K562 (cell line): ENCODE measurements around the gene LUM. TPM values are rescaled to one million over a fixed set of nuclear protein-coding genes. Genes with fewer than 3 reads are reported as not detected.

Experiments used
- ATAC-seq: fragments of 200-7000 bp; cut with Tn5 transposase; 3 replicates; pipeline ENCODE4 v1.9.1; 2020; ENCODE audit warnings: moderate library complexity
- BruUV-seq: library from RNA; stranded (reverse); fragments of 400-500 nt; replicated peaks from 2 replicates; lab custom pipeline; 2021; lab: Mats Ljungman, UMichigan
- CTCF ChIA-PET: fragments of 300-600 bp; formaldehyde crosslinking; extraction: SDS; loops from one replicate; lab custom pipeline; 2021; ENCODE audit warnings: low intra/inter-chr PET ratio; lab: Yijun Ruan, JAX
- POLR2A ChIA-PET: fragments of 300-600, 350-650 bp; sonication (Branson Sonifier 250); formaldehyde crosslinking; extraction: SDS; loops from one replicate; lab custom pipeline; 2021; ENCODE audit warnings: antibody characterized with exemption, inconsistent platforms; lab: Yijun Ruan, JAX
- DNase-seq, 4 experiments: peaks; one replicate each; pipeline versions ENCODE4 v3.0.0 to v3.0.0-alpha.2; 2011 to 2018; ENCODE audit warnings: low spot score in 3 of 4, mixed read lengths in 3 of 4; ENCODE audit errors: extremely low read depth in 1 of 4
- FAIRE-seq: peaks from 2 replicates; lab custom pipeline; 2011; peaks lifted over from hg19 to GRCh38; lab: Jason Lieb, UNC
- H2AFZ ChIP-seq: 2 replicates; pipeline ENCODE4 v1.6.0; 2011; ENCODE audit warnings: low read depth, low read length, control low read depth, inconsistent platforms
- H3K27ac ChIP-seq: fragments of 200-600 bp; 3 replicates; pipeline ENCODE4 v1.8.0; 2011; ENCODE audit warnings: low read depth, mild to moderate bottlenecking, control low read depth, inconsistent platforms, low read length, moderate library complexity, mixed read lengths; ENCODE audit errors: extremely low read depth
- H3K27me3 ChIP-seq, 2 experiments: fragments of 300-600 bp in 1 of 2; 2 replicates in 1 of 2; 3 replicates in 1 of 2; pipeline versions ENCODE4 v1.6.0 to v1.8.0; 2011; ENCODE audit warnings: inconsistent platforms in 2 of 2, low read length in 2 of 2, mild to moderate bottlenecking in 1 of 2, mixed read lengths in 1 of 2, moderate library complexity in 1 of 2; ENCODE audit not compliant: control insufficient read depth in 2 of 2, insufficient read depth in 2 of 2
- H3K36me3 ChIP-seq: fragments of 300-600 bp; 3 replicates; pipeline ENCODE4 v1.8.0; 2011; ENCODE audit warnings: mild to moderate bottlenecking, low read length, inconsistent platforms; ENCODE audit not compliant: control insufficient read depth, insufficient read depth
- H3K4me1 ChIP-seq, 2 experiments: fragments of 200-600 bp in 1 of 2; replicated peaks in 1 of 2; 2 replicates in 1 of 2; 3 replicates in 1 of 2; pipeline versions ENCODE4 v1.5.1 to v1.8.0; 2011; ENCODE audit warnings: inconsistent platforms in 2 of 2, low read length in 2 of 2, mild to moderate bottlenecking in 1 of 2, mixed read lengths in 1 of 2, moderate library complexity in 1 of 2; ENCODE audit not compliant: control insufficient read depth in 2 of 2, insufficient read depth in 2 of 2
- H3K4me2 ChIP-seq: 2 replicates; pipeline ENCODE4 v1.6.1; 2011; ENCODE audit warnings: low read length, control low read depth, inconsistent platforms, mixed read lengths; ENCODE audit not compliant: insufficient read depth
- H3K4me3 ChIP-seq: fragments of 200-600 bp; sonication (generic), shearing (Covaris generic); 2 replicates; pipeline ENCODE4 v1.5.1; 2016; ENCODE audit warnings: control low read depth, inconsistent platforms
- H3K79me2 ChIP-seq: fragments of 200-600 bp; 3 replicates; pipeline ENCODE4 v1.8.0; 2011; ENCODE audit warnings: low read length, inconsistent platforms; ENCODE audit not compliant: control insufficient read depth, insufficient read depth
- H3K9ac ChIP-seq, 2 experiments: 2 replicates each; pipeline versions ENCODE4 v1.6.0 to v1.6.1; 2011; ENCODE audit warnings: low read depth in 2 of 2, low read length in 2 of 2, control low read depth in 1 of 2, inconsistent platforms in 1 of 2, mild to moderate bottlenecking in 1 of 2, mixed read lengths in 1 of 2; ENCODE audit not compliant: insufficient read depth in 1 of 2
- H3K9me1 ChIP-seq: one replicate; pipeline ENCODE4 v1.6.0; 2011; ENCODE audit warnings: inconsistent platforms, mild to moderate bottlenecking, low read length, moderate library complexity; ENCODE audit not compliant: control insufficient read depth, insufficient read depth
- H3K9me3 ChIP-seq: replicated peaks from 2 replicates; pipeline ENCODE4 v1.5.1; 2011; ENCODE audit warnings: low read depth, low read length, inconsistent platforms; ENCODE audit not compliant: control insufficient read depth, insufficient read depth
- H4K20me1 ChIP-seq: replicated peaks from 2 replicates; pipeline ENCODE4 v1.6.1; 2011; ENCODE audit warnings: low read length, inconsistent platforms, mixed read lengths; ENCODE audit not compliant: control insufficient read depth, insufficient read depth
- BCOR ChIP-seq: fragments of 450-650 bp; IDR thresholded peaks from 2 replicates; pipeline ENCODE4 v1.6.1; 2016
- CHD4 ChIP-seq: fragments of 200-600 bp; sonication (generic); IDR thresholded peaks from 3 replicates; pipeline ENCODE4 v1.6.1; 2012; ENCODE audit warnings: low read depth, mild to moderate bottlenecking, mixed read lengths, low read length, inconsistent platforms; ENCODE audit not compliant: insufficient read depth, insufficient replicate concordance, poor library complexity, severe bottlenecking
- COPS2 ChIP-seq: fragments of 450-650 bp; conservative IDR thresholded peaks from 2 replicates; pipeline ENCODE4 v1.6.1; 2016; ENCODE audit warnings: mild to moderate bottlenecking, moderate library complexity
- KDM1A ChIP-seq, 2 experiments: fragments of 450-650 bp; IDR thresholded peaks; 2 replicates each; pipeline ENCODE4 v1.6.1; 2016; ENCODE audit warnings: mild to moderate bottlenecking in 2 of 2
- KLF10 ChIP-seq: fragments of 250-450 bp; sonication (Bioruptor Pico); IDR thresholded peaks from 2 replicates; pipeline ENCODE4 v1.6.1; 2021; ENCODE audit warnings: matching md5 sums
- NFE2L1 ChIP-seq: fragments of 450-650 bp; IDR thresholded peaks from 2 replicates; pipeline ENCODE4 v1.6.1; 2016; ENCODE audit warnings: missing genetic modification characterization, low read depth, mild to moderate bottlenecking, missing compliant biosample characterization, moderate library complexity, borderline replicate concordance
- RBM17 ChIP-seq: fragments of 200-400 bp; formaldehyde crosslinking; IDR thresholded peaks from 2 replicates; pipeline ENCODE4 v1.6.1; 2017; ENCODE audit warnings: low read depth, mild to moderate bottlenecking, low read length, borderline replicate concordance
- RREB1 ChIP-seq: fragments of 250-450 bp; sonication (Bioruptor Pico); IDR thresholded peaks from 2 replicates; pipeline ENCODE4 v1.4.0; 2020
- SIN3B ChIP-seq: fragments of 450-650 bp; IDR thresholded peaks from 2 replicates; pipeline ENCODE4 v1.6.1; 2017; ENCODE audit warnings: low read depth, mild to moderate bottlenecking, moderate library complexity
- SLC30A9 ChIP-seq: fragments of 250-450 bp; sonication (Bioruptor Pico); IDR thresholded peaks from 2 replicates; pipeline ENCODE4 v1.8.0; 2022; ENCODE audit warnings: mild to moderate bottlenecking, moderate library complexity
- SREBF1 ChIP-seq: fragments of 150-350 bp; IDR thresholded peaks from 2 replicates; pipeline ENCODE4 v1.6.1; 2014; ENCODE audit warnings: antibody characterized with exemption, low read depth, low read length, borderline replicate concordance
- TRIM24 ChIP-seq, 2 experiments: fragments of 450-650 bp; IDR thresholded peaks; 2 replicates each; pipeline ENCODE4 v1.6.1; 2016
- ZNF764 ChIP-seq: fragments of 250-450 bp; sonication (Bioruptor Pico); IDR thresholded peaks from 2 replicates; pipeline ENCODE4 v1.4.0; 2020; ENCODE audit warnings: low read depth, mild to moderate bottlenecking, moderate library complexity
- WGBS: fragments of 100-300 bp; shearing (Covaris generic); methylation state at CpG from one replicate; pipeline ENCODE4 v1.1.6; 2016; ENCODE audit warnings: low coverage, mixed read lengths; ENCODE audit not compliant: insufficient coverage; ENCODE audit errors: missing lambda C conversion rate; 5-methylcytosine and 5-hydroxymethylcytosine counted together
- in situ Hi-C: fragments of 300-500 bp; cut with MboI; formaldehyde crosslinking; loops from 4 replicates; pipeline ENCODE4 v1.15.0; 2018; ENCODE audit warnings: inconsistent platforms, mixed read lengths
- intact Hi-C: fragments of 100-400 bp; cut with micrococcal nuclease; formaldehyde crosslinking; loops from 2 replicates; pipeline ENCODE4 v1.14.2; 2022
- polyA plus RNA-seq, 8 experiments: library from polyadenylated mRNA; depleted of rRNA in 4 of 8; stranded (reverse) in 5 of 8; unstranded in 3 of 8; fragments of >200 nt; fragmentation: Nextera tagmentation in 2 of 8; fragmentation: Illumina TruSeq in 1 of 8; extraction: Ambion mirVana in 2 of 8; extraction: Trizol in 1 of 8; gene quantifications; 2 replicates each; pipeline versions ENCODE4 v1.2.1 to v1.2.3, GENCODE V29; 2011 to 2014; ENCODE audit warnings: inconsistent platforms in 1 of 8, missing spikeins in 1 of 8
- total RNA-seq, 7 experiments: library from RNA; depleted of rRNA in 6 of 7; stranded (reverse); fragments of >200 nt in 6 of 7; fragmentation: Illumina TruSeq in 2 of 7; extraction: Trizol in 2 of 7; gene quantifications; 2 replicates each; pipeline versions ENCODE4 v1.2.1 to v1.2.3, GENCODE V29; 2011 to 2021; ENCODE audit warnings: low replicate concordance in 1 of 7

The LUM gene
- total and polyA plus RNA-seq, 9 of the 15 experiments (the other 6 are each of a cell fraction or from before 2014, with no cell fraction given) = 0.40 TPM; not detected in 8

DNA sequence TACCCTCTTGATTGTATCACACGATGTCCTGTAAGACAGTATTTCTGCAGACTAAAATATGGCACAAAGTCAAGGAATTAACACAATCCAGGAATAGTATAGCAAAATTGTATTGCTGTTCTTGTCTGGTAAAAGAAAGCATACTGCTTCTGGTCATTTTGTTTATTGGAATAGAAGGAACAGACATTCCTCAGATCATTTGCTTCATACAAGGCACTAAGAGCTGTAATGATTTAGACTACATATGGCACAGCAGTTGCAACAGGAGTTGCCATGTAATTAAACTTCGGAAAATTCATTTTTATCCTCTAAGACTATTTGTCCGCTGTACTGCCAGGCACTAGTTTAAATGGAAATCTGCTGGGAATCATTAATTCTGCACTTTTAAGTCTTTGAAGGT, 45.9 kb downstream of the LUM start (continued):
- no peak for TF ChIP-seq RREB1

GRCh38 chr12:91064640-91065039, 46.7 kb downstream of the LUM start:
- Histone ChIP-seq H3K9me3 (no peaks in the 10 kb centered on the region), H3K4me2 (no peak overlapping the region), H3K27ac (no peak overlapping the region), H3K4me3 (no peak overlapping the region), H3K79me2 (no peaks in the 10 kb centered on the region), H3K4me1 (no peaks in the 10 kb centered on the region), H3K27me3 (no peaks in the 10 kb centered on the region), H3K9ac (no peak overlapping the region), H3K36me3 (no peaks in the 10 kb centered on the region), H3K9me1 (no peaks in the 10 kb centered on the region), H4K20me1 (no peaks in the 10 kb centered on the region), H2AFZ (no peak overlapping the region)
- WGBS = 5% methylated on average over 3 of the region's 3 CpGs
- no peak for DNase-seq
- TF ChIP-seq NFE2L1 (tag) (no peak), SREBF1 (no peak), SIN3B (no peak), ZNF764 (CRISPR knock-in tag) (no peak), KLF10 (CRISPR knock-in tag) (no peak), COPS2 (no peak), TRIM24 (IDR thresholded peaks at IDR 0.05) (no peak), RBM17 (no peak), BCOR (no peak), KDM1A (IDR thresholded peaks at IDR 0.05) (no peak), SLC30A9 (CRISPR knock-in tag) (no peak), CHD4 (no peak)
- no TSS peak for BruUV-seq
- in situ Hi-C loops = no loop called here
- POLR2A ChIA-PET = interaction anchor here (0.6 to 1.8 kb wide), 2 partner anchors 9 to 72 kb away, joined by 3 to 4 read pairs; no protein-coding TSS in a partner anchor
- intact Hi-C loops = no loop called here
- ATAC-seq = no peak
- CTCF ChIA-PET = no interaction called here
- FAIRE-seq = no peak
